ENCODE results near the gene SLCO4A1.

SLCO4A1 gene

GRCh38 chr20:62653373-62653772 lies 11.1 kb downstream of the SLCO4A1 start:
- DNase-seq = no peak

GRCh38 chr20:62653951-62654685 lies 11.8 kb downstream of the SLCO4A1 start:
- no peak for DNase-seq

- DNase-seq = no peak
Observed at GRCh38 chr20:62655282-62656196, 13.2 kb downstream of the SLCO4A1 start.

- no peak for DNase-seq
Observed at GRCh38 chr20:62656197-62656918, 14.1 kb downstream of the SLCO4A1 start.

- no peak for DNase-seq
Observed at GRCh38 chr20:62656919-62657588, 14.8 kb downstream of the SLCO4A1 start.

GRCh38 chr20:62657589-62657942 lies 15.3 kb downstream of the SLCO4A1 start:
- no peak for DNase-seq

GRCh38 chr20:62657956-62658355 lies 15.7 kb downstream of the SLCO4A1 start:
- no peak for DNase-seq

GRCh38 chr20:62658593-62659178 lies 16.4 kb downstream of the SLCO4A1 start:
- DNase-seq = no peak

- no peak for DNase-seq
Observed at GRCh38 chr20:62659488-62660239, 17.4 kb downstream of the SLCO4A1 start.

- DNase-seq = no peak
Observed at GRCh38 chr20:62660240-62660615, 17.9 kb downstream of the SLCO4A1 start.

- DNase-seq = no peak
Observed at GRCh38 chr20:62660768-62661167, 18.5 kb downstream of the SLCO4A1 start.

- no peak for DNase-seq
Observed at GRCh38 chr20:62661647-62662046, 19.3 kb downstream of the SLCO4A1 start.

GRCh38 chr20:62662422-62662821 lies 20.1 kb downstream of the SLCO4A1 start:
- DNase-seq = no peak

- DNase-seq = no peak
Observed at GRCh38 chr20:62663145-62664018, 21.1 kb downstream of the SLCO4A1 start.

- DNase-seq = no peak
Observed at GRCh38 chr20:62664019-62664971, 22.0 kb downstream of the SLCO4A1 start.

GRCh38 chr20:62665153-62665754 lies 23.0 kb downstream of the SLCO4A1 start:
- no peak for DNase-seq

GRCh38 chr20:62665826-62666735 lies 23.8 kb downstream of the SLCO4A1 start:
- DNase-seq = no peak
